Stimulated activated CD4-positive, alpha-beta T cell treated with anti-CD3 and anti-CD28 coated beads, Interleukin-12 subunit alpha, Interleukin-12 subunit beta, amount 100 ng/mL, for 48 hours (primary cell): ENCODE results near the gene ACP6.

Experiments
- DNase-seq, 3 donors: peaks; one replicate each; pipeline ENCODE4 v3.0.0-alpha.2; 2020; ENCODE audit warnings: low read depth in 2 of 3, low spot score in 1 of 3

ACP6 gene

GRCh38 chr1:147652306-147652705 is 18.0 kb downstream of the ACP6 start:
- no peak for DNase-seq

- DNase-seq = no peak
These were observed 18.9 kb downstream of the ACP6 start for GRCh38 chr1:147651466-147651865.

DNA sequence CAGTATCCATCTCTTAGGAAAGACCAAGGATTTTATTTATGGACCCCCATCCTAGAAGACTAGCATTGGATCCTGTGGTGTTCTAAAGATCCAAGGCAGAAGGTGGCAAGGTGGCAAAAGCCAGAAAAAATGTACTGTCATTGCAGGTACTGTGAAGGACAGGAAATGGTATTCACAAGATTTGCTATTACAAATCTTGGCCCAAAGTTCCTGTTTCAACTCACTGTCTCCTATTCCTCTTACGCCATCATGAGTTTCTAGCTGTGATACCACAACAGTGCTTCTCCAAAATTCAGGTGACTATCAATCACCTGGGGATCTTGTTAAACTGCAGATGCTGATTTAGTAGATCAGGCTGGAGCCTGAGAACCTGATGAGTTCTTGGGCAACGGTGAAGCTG is 21.4 kb downstream of the ACP6 start:
- no peak for DNase-seq

- DNase-seq = no peak
These were observed 22.3 kb downstream of the ACP6 start for GRCh38 chr1:147647796-147648633.

GRCh38 chr1:147643974-147644373 is 26.4 kb downstream of the ACP6 start:
- no peak for DNase-seq

GRCh38 chr1:147641695-147642592 is 28.4 kb downstream of the ACP6 start:
- DNase-seq = peak; percentile 18 to 80 (median 33)

DNA sequence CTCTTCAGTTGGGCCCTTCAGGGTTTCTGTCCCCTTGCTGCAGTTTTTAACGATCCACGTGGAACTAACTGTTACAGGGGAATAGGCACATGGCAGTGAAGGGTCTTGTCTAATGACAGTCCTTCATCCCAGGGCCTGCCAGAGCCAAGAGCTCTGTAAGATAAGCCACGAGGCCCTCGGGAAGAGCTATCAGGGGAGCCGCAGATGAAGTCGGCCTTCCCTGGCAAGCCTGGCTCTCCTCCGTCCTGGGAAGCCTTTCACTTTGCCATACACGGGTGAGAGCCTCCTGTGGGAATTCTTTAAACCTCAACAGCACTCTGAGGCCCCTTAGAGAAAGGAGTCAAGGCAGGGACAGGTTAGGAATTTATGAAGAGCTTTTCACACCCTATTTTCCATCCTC is 29.0 kb downstream of the ACP6 start:
- no peak for DNase-seq

DNA sequence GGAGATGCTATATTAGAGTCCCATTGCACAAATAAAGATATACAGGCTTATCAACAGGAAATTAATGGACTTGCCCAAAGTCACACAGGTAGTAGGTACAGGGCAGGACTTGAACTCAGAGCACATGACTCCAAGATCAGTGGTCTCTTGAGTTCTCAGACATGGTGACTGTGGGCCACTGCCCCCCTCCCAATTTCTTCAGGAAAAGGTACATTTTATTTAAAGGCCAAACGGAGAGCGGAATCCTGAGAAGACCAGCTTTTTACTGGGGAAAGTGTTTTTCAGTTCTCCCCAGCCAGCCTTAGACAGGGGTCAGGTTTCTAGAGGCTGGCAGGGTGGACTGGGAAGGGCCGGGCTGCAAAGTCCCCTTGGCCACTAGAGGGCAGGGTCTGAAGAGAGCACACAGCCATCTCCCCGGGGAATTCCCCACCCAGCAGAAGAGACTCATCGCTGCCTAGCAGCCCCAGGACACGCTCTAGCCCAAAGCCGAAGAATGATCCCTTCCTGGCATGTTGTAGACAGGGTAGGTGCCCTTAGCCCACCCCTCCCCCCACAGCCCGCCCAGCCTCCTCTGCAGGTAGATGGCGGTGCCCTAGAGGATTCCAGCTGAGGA is 29.7 kb downstream of the ACP6 start:
- DNase-seq = peak; percentile 59 to 80 (median 76)

GRCh38 chr1:147636314-147636713 is 34.0 kb downstream of the ACP6 start:
- DNase-seq = no peak

GRCh38 chr1:147635342-147635741 is 35.0 kb downstream of the ACP6 start:
- DNase-seq = no peak

DNA sequence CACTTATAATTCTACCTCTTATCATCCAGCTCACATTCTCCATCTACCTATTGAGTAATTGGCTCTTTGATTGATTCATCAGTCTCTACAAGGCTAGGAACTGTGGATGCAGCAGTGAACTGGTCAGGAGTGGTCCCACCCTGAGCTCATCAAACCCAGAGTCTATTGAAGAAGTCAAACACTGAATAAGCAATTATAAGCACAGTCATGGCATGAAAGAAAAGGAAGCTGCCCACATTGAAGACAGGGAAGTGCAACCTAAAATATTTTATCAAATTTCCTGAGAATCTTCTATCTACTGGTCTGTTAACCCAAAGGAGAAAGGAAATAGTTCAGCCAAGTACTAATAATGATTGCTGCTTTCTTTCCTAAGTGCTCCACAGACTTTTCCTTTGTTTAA is 35.7 kb downstream of the ACP6 start:
- DNase-seq = no peak

DNA sequence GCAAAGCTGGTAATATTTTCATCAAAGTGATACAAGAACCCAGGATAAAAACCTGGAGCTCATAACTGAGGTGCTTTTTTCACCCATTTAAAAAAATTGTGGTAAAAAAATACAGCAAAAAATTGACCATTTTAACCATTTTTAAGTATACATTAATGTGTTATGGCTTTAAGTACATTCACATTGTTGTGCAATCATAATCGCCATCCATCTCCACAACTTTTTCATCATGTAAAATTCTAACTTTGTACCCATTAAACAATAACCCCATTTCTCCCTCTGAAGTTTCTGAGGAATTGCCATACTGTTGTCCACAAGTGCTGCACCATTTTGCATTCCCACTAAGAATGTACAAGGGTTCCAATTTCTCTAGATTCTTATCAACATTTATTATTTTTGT is 36.6 kb downstream of the ACP6 start:
- DNase-seq = no peak

DNA sequence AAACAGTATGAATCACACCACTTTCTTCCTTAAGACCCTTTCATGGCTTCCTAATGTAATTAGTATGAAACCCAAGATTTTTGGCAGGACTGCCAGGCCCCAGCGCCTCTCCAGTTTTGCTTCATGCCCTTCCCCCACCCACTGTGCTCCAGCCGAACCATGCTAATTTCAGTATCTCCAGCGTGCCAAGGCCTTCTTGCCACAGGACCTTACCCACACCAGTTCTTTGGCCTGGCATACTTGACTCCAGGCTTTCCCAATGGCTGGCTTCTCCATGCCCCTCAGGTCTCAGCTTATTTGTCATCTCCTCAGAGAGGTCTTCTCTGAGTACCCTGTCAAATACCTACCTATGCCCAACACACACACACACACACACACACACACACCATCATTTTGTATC is 38.5 kb downstream of the ACP6 start:
- DNase-seq = no peak

- DNase-seq = no peak
These were observed 39.9 kb downstream of the ACP6 start for GRCh38 chr1:147630447-147630846.

GRCh38 chr1:147630022-147630421 is 40.3 kb downstream of the ACP6 start:
- DNase-seq = no peak

GRCh38 chr1:147628441-147628840 is 41.9 kb downstream of the ACP6 start:
- no peak for DNase-seq

GRCh38 chr1:147627435-147628110 is 42.8 kb downstream of the ACP6 start:
- peak; percentile 24 to 48 (median 40) for DNase-seq

DNA sequence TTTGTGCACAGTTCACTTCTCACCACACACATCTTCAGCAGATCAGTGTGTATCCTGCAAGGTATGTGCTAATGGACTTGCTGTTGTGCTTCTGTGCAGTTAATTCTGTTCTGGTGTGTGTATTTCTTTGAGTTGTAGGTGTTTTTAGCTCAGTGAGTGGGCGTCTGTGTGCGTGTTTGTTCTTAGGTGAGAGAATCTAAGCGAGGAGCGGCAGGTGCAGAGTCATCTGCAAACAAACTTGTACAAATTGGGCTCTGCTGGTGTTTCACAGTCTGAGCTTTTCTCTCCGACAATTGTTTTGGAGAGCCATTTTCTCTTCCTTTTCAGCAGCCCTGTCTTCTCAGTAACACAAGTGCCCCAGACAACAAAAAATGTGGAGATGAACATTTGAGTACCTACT is 43.6 kb downstream of the ACP6 start:
- DNase-seq = no peak

GRCh38 chr1:147626291-147626690 is 44.0 kb downstream of the ACP6 start:
- no peak for DNase-seq

- no peak for DNase-seq
These were observed 44.8 kb downstream of the ACP6 start for GRCh38 chr1:147625362-147625995.

DNA sequence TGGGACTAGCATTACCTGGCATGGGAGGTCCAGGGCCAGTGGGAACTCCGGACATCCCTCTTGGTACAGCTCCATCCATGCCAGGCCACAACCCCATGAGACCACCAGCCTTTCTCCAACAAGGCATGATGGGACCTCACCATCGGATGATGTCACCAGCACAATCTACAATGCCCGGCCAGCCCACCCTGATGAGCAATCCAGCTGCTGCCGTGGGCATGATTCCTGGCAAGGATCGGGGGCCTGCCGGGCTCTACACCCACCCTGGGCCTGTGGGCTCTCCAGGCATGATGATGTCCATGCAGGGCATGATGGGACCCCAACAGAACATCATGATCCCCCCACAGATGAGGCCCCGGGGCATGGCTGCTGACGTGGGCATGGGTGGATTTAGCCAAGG is 45.8 kb downstream of the ACP6 start:
- DNase-seq = no peak
